Right lobe of liver (tissue), 6 donors: ENCODE measurements around the gene PLCB1. TPM values are rescaled to one million over a fixed set of nuclear protein-coding genes. Genes with fewer than 3 reads are reported as not detected.
A peak's percentile ranks its signal among the peaks of the same experiment; 100 is the strongest.

Experiments
- ATAC-seq, 4 donors: fragments of 200-7000 bp; cut with Tn5 transposase; one replicate each; pipeline ENCODE4 v1.9.1; 2020; ENCODE audit warnings: mild to moderate bottlenecking in 4 of 4, moderate library complexity in 4 of 4
- DNase-seq, 3 donors: peaks; one replicate each; pipeline ENCODE4 v3.0.0-alpha.2; 2020
- H3K27ac ChIP-seq, 3 donors: fragments of 200-600 bp; one replicate each; pipeline ENCODE4 v1.8.0; 2022
- H3K27me3 ChIP-seq, 2 donors: fragments of 200-600 bp; one replicate each; pipeline ENCODE4 v1.8.0; 2022
- H3K36me3 ChIP-seq, 4 donors: fragments of 200-600 bp; sonication (generic) in 1 of 4; one replicate each; pipeline versions ENCODE4 v1.5.1 to v1.8.0; 2017 to 2022; ENCODE audit warnings: control low read depth in 1 of 4
- H3K4me1 ChIP-seq, 4 donors: fragments of 200-600 bp; sonication (generic) in 1 of 4; one replicate each; pipeline versions ENCODE4 v1.5.1 to v1.8.0; 2017 to 2022; ENCODE audit warnings: control low read depth in 1 of 4
- H3K4me3 ChIP-seq, 3 donors: fragments of 200-600 bp; one replicate each; pipeline ENCODE4 v1.8.0; 2022
- H3K9me3 ChIP-seq, 4 donors: fragments of 200-600 bp; sonication (generic) in 1 of 4; one replicate each; pipeline versions ENCODE4 v1.5.1 to v1.8.0; 2017 to 2022; ENCODE audit warnings: control low read depth in 1 of 4
- POLR2A ChIP-seq: fragments of 450-650 bp; IDR thresholded peaks from one replicate; pipeline ENCODE4 v1.6.1; 2017; ENCODE audit warnings: antibody characterized with exemption, mild to moderate bottlenecking
- WGBS: methylation state at CpG from one replicate; pipeline ENCODE4 v1.1.6; 2018; ENCODE audit warnings: low coverage, low lambda C conversion rate; ENCODE audit not compliant: insufficient coverage; ENCODE audit errors: missing lambda C conversion rate; 5-methylcytosine and 5-hydroxymethylcytosine counted together
- intact Hi-C, 2 donors: fragments of 100-400 bp; cut with DNase I; formaldehyde crosslinking; loops; one replicate each; pipeline versions ENCODE4 v1.11.2 to v1.14.1; 2022
- total RNA-seq, 6 experiments: library from RNA; depleted of rRNA in 2 of 6; stranded (reverse); fragments of >200 nt in 2 of 6; fragmentation: NEBNext Ultra II Directional in 3 of 6; extraction: Animal tissue kit (Norgen Biotek cat#: 25700) in 3 of 6; gene quantifications; one replicate each; pipeline versions ENCODE4 v1.1.0 to v1.2.4, GENCODE V29; 2016 to 2023
- TF ChIP-seq, protein P1 (sequence below), 4 donors: fragments of 200-600 bp in 3 of 4; fragments of 450-650 bp in 1 of 4; IDR thresholded peaks; one replicate each; pipeline versions ENCODE4 v1.5.1 to v1.8.0; 2016 to 2022; ENCODE audit warnings: antibody characterized with exemption in 4 of 4, mild to moderate bottlenecking in 2 of 4
- donor health status: DM: no; HTN: yes; CAD: no.
- donor health status: DM: no; HTN: no; CAD: no.
- donor health status: DM: no; HTN: no; CAD: no.
- donor health status: DM: no; HTN: yes; CAD: no.
- donor health status: DM: no; HTN: yes; CAD: no.

Gene PLCB1
- total RNA-seq, 6 experiments from 2014 or later: 5.0 to 9.9 (median 5.7) TPM

DNA sequence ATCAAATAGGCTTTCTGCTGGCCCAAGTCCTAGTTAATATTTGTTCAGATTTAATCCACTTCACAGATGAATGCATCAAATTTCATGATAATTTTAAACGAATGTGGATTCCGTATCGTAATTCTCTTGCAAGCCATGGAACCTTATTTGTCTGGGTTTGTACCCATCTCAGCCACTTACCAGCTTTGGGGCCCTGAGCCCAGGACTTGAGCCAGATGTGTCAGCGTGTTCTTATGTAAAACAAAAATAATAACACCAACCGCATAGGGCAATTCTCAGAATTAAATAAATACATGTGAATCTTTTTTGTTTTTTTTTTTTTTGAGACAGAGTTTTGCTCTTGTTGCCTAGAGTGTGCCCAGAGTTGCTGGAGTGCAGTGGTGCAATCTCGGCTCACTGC, 654.3 kb downstream of the PLCB1 start:
- H3K36me3 ChIP-seq: no peaks in the 10 kb centered on the region
- no peaks in the 10 kb centered on the region for H3K9me3 ChIP-seq
- no peak for ATAC-seq
- no peaks in the 10 kb centered on the region for H3K27me3 ChIP-seq
- no peak overlapping the region for H3K27ac ChIP-seq
- WGBS: 88% methylated on average over 6 of the region's 6 CpGs
- DNase-seq: no peak
- no peak for TF ChIP-seq POLR2A
- TF ChIP-seq, protein P1, sequence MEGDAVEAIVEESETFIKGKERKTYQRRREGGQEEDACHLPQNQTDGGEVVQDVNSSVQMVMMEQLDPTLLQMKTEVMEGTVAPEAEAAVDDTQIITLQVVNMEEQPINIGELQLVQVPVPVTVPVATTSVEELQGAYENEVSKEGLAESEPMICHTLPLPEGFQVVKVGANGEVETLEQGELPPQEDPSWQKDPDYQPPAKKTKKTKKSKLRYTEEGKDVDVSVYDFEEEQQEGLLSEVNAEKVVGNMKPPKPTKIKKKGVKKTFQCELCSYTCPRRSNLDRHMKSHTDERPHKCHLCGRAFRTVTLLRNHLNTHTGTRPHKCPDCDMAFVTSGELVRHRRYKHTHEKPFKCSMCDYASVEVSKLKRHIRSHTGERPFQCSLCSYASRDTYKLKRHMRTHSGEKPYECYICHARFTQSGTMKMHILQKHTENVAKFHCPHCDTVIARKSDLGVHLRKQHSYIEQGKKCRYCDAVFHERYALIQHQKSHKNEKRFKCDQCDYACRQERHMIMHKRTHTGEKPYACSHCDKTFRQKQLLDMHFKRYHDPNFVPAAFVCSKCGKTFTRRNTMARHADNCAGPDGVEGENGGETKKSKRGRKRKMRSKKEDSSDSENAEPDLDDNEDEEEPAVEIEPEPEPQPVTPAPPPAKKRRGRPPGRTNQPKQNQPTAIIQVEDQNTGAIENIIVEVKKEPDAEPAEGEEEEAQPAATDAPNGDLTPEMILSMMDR (IDR thresholded peaks at IDR 0.05): no peak
- H3K4me3 ChIP-seq: no peak overlapping the region
- no peaks in the 10 kb centered on the region for H3K4me1 ChIP-seq
- intact Hi-C loops: no loop called here

DNA sequence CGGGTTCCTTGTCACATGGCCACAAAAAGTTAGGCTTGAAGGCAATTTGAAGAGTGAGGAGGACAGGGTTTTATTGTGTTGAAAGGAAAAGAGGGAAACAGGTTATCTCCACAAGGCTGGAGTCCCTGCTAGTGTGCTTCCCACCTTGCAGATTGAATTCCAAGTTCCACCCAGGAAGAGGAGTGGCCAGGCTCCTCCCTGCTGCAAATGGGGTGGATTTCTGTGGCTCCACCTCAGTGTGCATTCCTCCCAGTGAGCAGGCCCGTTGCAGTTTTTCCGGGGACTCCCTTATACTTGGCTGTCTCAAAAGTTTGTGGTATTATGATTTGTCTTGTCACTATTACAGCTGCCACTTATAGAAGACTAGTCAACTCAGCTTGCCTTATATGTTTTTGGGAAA, 655.0 kb downstream of the PLCB1 start:
- DNase-seq (no peak), ATAC-seq (no peak)
- Histone ChIP-seq H3K27ac (no peak overlapping the region), H3K36me3 (no peaks in the 10 kb centered on the region), H3K4me3 (no peak overlapping the region), H3K4me1 (no peaks in the 10 kb centered on the region), H3K9me3 (no peaks in the 10 kb centered on the region), H3K27me3 (no peaks in the 10 kb centered on the region)
- intact Hi-C loops: no loop called here
- TF ChIP-seq, protein P1 (IDR thresholded peaks at IDR 0.05): no peak
- TF ChIP-seq POLR2A: no peak
- WGBS: 77% methylated on average over 3 of the region's 3 CpGs

DNA sequence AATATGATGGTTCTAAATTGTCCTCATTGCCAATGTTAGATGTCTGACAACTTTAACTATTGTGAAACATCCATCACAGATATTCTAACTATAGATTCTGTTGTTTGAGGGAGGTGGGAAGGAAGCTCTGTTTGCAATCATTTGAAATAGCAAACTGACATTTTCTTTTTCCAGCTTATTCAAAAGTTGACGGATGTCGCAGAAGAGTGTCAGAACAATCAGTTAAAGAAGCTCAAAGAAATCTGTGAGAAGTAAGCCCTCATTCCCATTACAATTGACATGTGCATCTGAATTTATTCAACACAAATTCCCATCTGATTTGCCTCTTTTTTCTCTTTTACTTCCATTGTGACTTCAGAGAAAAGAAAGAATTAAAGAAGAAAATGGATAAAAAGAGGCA, 656.2 kb downstream of the PLCB1 start:
- no peak for DNase-seq
- Histone ChIP-seq H3K36me3 (no peaks in the 10 kb centered on the region), H3K27ac (no peak overlapping the region), H3K9me3 (no peaks in the 10 kb centered on the region), H3K27me3 (no peaks in the 10 kb centered on the region), H3K4me1 (no peaks in the 10 kb centered on the region), H3K4me3 (no peak overlapping the region)
- TF ChIP-seq, protein P1 (IDR thresholded peaks at IDR 0.05): no peak
- no peak for TF ChIP-seq POLR2A
- 78% methylated on average over 2 of the region's 2 CpGs for WGBS
- no peak for ATAC-seq
- intact Hi-C loops: no loop called here

DNA sequence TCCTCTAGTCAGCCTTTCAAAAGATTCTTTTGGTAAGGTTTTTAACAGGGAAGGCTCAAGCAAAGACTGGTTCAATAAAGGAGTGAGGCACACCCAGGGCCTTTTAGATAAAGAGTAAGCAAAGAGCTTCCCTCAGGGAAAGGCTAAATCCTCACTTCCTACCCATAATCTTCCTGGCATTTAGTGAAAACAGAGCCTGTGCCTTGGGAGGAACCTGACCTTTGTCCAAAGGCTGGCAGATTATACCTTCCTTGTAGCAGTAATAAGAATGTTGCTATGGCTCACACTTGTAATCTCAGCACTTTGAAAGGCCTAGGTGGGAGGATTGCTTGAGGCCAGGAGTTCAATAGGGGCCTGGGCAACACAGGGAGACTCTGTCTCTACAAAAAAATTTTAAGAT, 656.8 kb downstream of the PLCB1 start:
- TF ChIP-seq, protein P1 (IDR thresholded peaks at IDR 0.05): no peak
- no peak for TF ChIP-seq POLR2A
- DNase-seq (no peak), ATAC-seq (no peak)
- H3K4me1 ChIP-seq: no peaks in the 10 kb centered on the region
- no peak overlapping the region for H3K27ac ChIP-seq
- H3K9me3 ChIP-seq: no peaks in the 10 kb centered on the region
- H3K36me3 ChIP-seq: no peaks in the 10 kb centered on the region
- no peaks in the 10 kb centered on the region for H3K27me3 ChIP-seq
- intact Hi-C loops: no loop called here
- H3K4me3 ChIP-seq: no peak overlapping the region

DNA sequence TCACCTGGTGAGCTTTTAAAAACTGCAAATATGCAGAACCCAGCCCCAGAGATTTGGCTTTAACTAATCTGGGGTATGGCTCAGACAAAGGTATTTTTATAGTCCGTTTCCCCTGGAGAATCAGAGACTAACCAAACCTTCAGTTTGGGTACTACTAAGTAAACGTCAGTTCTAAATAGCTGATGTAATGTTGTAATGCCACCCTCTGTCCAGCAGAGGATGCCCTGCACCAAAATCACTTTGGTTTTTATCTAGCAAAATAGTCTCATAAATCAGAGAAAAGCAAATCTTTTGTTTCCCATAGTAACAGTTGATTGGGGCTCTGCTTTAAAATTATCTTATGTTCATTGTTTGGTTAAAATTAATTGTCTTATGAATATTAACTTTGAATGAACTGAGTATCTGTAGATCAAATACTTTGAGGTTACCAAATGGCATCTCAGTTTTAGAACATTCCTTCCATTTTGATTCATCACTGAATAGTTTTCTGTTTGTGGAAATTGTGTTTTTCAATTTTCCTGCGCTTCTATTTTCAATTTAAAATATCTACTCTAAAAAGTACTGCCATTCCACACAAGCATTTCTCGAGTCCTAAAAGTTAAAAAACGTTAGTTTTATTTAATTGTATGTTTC, 658.5 kb downstream of the PLCB1 start:
- Histone ChIP-seq H3K4me1 (no peaks in the 10 kb centered on the region), H3K27me3 (no peaks in the 10 kb centered on the region), H3K36me3 (no peaks in the 10 kb centered on the region), H3K27ac (no peak overlapping the region), H3K9me3 (no peaks in the 10 kb centered on the region), H3K4me3 (no peak overlapping the region)
- no peak for DNase-seq
- intact Hi-C loops: no loop called here
- WGBS: 46% methylated on average over 5 of the region's 5 CpGs
- peak; percentile 72 to 76 (median 74) for ATAC-seq
- TF ChIP-seq, protein P1 (IDR thresholded peaks at IDR 0.05): peak; percentile 84 to 91 (median 88)
- no peak for TF ChIP-seq POLR2A
